ENCODE results near the gene SRRM5.

DNA sequence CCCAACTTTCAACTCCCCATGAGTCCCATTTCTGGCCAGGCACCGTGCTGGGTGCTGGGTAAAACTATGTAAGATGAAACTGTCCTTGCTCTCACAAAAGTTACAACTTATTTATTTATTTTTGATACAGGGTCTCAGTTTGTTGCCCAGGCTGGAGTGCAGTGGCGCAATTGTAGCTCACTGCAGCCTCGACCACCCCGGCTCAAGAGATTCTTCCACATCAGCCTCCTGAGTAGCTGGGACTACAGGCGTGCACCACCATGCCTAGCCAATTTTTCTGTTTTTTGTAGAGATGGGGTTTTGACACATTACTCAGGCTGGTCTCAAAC is 40.6 kb downstream of the SRRM5 start:
- TF ChIP-seq, protein P1, sequence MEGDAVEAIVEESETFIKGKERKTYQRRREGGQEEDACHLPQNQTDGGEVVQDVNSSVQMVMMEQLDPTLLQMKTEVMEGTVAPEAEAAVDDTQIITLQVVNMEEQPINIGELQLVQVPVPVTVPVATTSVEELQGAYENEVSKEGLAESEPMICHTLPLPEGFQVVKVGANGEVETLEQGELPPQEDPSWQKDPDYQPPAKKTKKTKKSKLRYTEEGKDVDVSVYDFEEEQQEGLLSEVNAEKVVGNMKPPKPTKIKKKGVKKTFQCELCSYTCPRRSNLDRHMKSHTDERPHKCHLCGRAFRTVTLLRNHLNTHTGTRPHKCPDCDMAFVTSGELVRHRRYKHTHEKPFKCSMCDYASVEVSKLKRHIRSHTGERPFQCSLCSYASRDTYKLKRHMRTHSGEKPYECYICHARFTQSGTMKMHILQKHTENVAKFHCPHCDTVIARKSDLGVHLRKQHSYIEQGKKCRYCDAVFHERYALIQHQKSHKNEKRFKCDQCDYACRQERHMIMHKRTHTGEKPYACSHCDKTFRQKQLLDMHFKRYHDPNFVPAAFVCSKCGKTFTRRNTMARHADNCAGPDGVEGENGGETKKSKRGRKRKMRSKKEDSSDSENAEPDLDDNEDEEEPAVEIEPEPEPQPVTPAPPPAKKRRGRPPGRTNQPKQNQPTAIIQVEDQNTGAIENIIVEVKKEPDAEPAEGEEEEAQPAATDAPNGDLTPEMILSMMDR (IDR thresholded peaks at IDR 0.05) = no peak
- TF ChIP-seq POLR2A (IDR thresholded peaks at IDR 0.05) = no peak

All from esophagus squamous epithelium (tissue), 4 donors.